ENCODE results near the gene BHMT2.

Gene BHMT2

GRCh38 chr5:79124607-79125006, 55.0 kb downstream of the BHMT2 start:
- DNase-seq, result no peak

GRCh38 chr5:79130781-79131180, 61.2 kb downstream of the BHMT2 start:
- DNase-seq, result no peak

- DNase-seq, result no peak
Observed at GRCh38 chr5:79133121-79133656, 63.6 kb downstream of the BHMT2 start.

- DNase-seq, result peak; percentile 65
Observed at GRCh38 chr5:79133657-79134451, 64.3 kb downstream of the BHMT2 start.

GRCh38 chr5:79135790-79136553, 66.4 kb downstream of the BHMT2 start:
- DNase-seq, result no peak

GRCh38 chr5:79136618-79137017, 67.1 kb downstream of the BHMT2 start:
- no peak for DNase-seq

Data from stimulated activated CD4-positive, alpha-beta T cell treated with anti-CD3 and anti-CD28 coated beads, Interleukin-12 subunit alpha, Interleukin-12 subunit beta, amount 100 ng/mL, for 4 hours (primary cell).